Progenitor cell of endocrine pancreas (in vitro differentiated cells): ENCODE results near the gene CCDC60. TPM values are rescaled to one million over a fixed set of nuclear protein-coding genes. Genes with fewer than 3 reads are reported as not detected.

Experiments used
- DNase-seq: peaks from one replicate; pipeline ENCODE4 v3.0.0; 2021; ENCODE audit warnings: low spot score; ENCODE audit not compliant: unreplicated experiment
- H3K27ac Mint-ChIP-seq: 2 replicates; pipeline ENCODE4 v1.8.0; 2021; ENCODE audit warnings: mild to moderate bottlenecking, moderate library complexity, mixed read lengths
- H3K27me3 Mint-ChIP-seq: 2 replicates; pipeline ENCODE4 v1.8.0; 2021; ENCODE audit warnings: mixed read lengths
- H3K36me3 Mint-ChIP-seq: 2 replicates; pipeline ENCODE4 v1.8.0; 2022; ENCODE audit warnings: mixed read lengths; ENCODE audit not compliant: insufficient read depth
- H3K4me1 Mint-ChIP-seq: 2 replicates; pipeline ENCODE4 v1.8.0; 2021; ENCODE audit warnings: low read depth, mixed read lengths
- H3K4me3 Mint-ChIP-seq: 2 replicates; pipeline ENCODE4 v1.8.0; 2021; ENCODE audit warnings: low read depth, mild to moderate bottlenecking, moderate library complexity, mixed read lengths
- H3K9me3 Mint-ChIP-seq: 2 replicates; pipeline ENCODE4 v1.8.0; 2021; ENCODE audit warnings: low read depth, mixed read lengths
- CTCF ChIP-seq: fragments of 200-600 bp; sonication (generic); IDR thresholded peaks from one replicate; pipeline ENCODE4 v1.5.0; 2021; ENCODE audit warnings: antibody characterized with exemption, mild to moderate bottlenecking; ENCODE audit not compliant: unreplicated experiment
- total RNA-seq: library from RNA; stranded (reverse); gene quantifications from 2 replicates; pipeline ENCODE4 v1.2.1, GENCODE V29; 2021

The CCDC60 gene
- total RNA-seq, 1 donor from 2014 or later, result 23.4 TPM

- H3K4me1 Mint-ChIP-seq, result no peaks in the 10 kb centered on the region
- H3K4me3 Mint-ChIP-seq, result no peak overlapping the region
- H3K27me3 Mint-ChIP-seq, result peaks cover 17% of the 10 kb centered on the region
Measured at GRCh38 chr12:119501052-119501451, 166.5 kb downstream of the CCDC60 start.

GRCh38 chr12:119505001-119505400, 170.5 kb downstream of the CCDC60 start:
- H3K4me1 Mint-ChIP-seq, result no peaks in the 10 kb centered on the region
- peaks cover 5% of the 10 kb centered on the region for H3K27me3 Mint-ChIP-seq
- H3K27ac Mint-ChIP-seq, result no peak overlapping the region
- no peaks in the 10 kb centered on the region for H3K9me3 Mint-ChIP-seq
- no peaks in the 10 kb centered on the region for H3K36me3 Mint-ChIP-seq
- no peak for TF ChIP-seq CTCF
- no peak overlapping the region for H3K4me3 Mint-ChIP-seq
- DNase-seq, result no peak

More at GRCh38 chr12:119501052-119501451, 166.5 kb downstream of the CCDC60 start:
- Mint-ChIP-seq H3K27ac (no peak overlapping the region), H3K9me3 (no peaks in the 10 kb centered on the region), H3K36me3 (no peaks in the 10 kb centered on the region)
- TF ChIP-seq CTCF, result no peak
- DNase-seq, result no peak

GRCh38 chr12:119512772-119513497, 178.4 kb downstream of the CCDC60 start:
- no peak overlapping the region for H3K4me3 Mint-ChIP-seq
- peaks cover 13% of the 10 kb centered on the region for H3K27me3 Mint-ChIP-seq
- H3K27ac Mint-ChIP-seq, result no peak overlapping the region
- no peaks in the 10 kb centered on the region for H3K36me3 Mint-ChIP-seq
- H3K9me3 Mint-ChIP-seq, result no peaks in the 10 kb centered on the region
- peak; percentile 25 for DNase-seq
- TF ChIP-seq CTCF, result no peak
- H3K4me1 Mint-ChIP-seq, result no peaks in the 10 kb centered on the region

- H3K9me3 Mint-ChIP-seq, result no peaks in the 10 kb centered on the region
- no peak for DNase-seq
- TF ChIP-seq CTCF, result no peak
- no peak overlapping the region for H3K27ac Mint-ChIP-seq
- no peaks in the 10 kb centered on the region for H3K4me1 Mint-ChIP-seq
- peaks cover 7% of the 10 kb centered on the region for H3K36me3 Mint-ChIP-seq
- H3K4me3 Mint-ChIP-seq, result no peak overlapping the region
- H3K27me3 Mint-ChIP-seq, result peaks cover 13% of the 10 kb centered on the region
Measured at GRCh38 chr12:119528241-119528640, 193.7 kb downstream of the CCDC60 start.

- TF ChIP-seq CTCF, result no peak
- no peak for DNase-seq
- no peak overlapping the region for H3K4me3 Mint-ChIP-seq
- H3K4me1 Mint-ChIP-seq, result no peaks in the 10 kb centered on the region
- peaks cover 10% of the 10 kb centered on the region for H3K27me3 Mint-ChIP-seq
- H3K27ac Mint-ChIP-seq, result no peak overlapping the region
- peaks cover 14% of the 10 kb centered on the region for H3K36me3 Mint-ChIP-seq
- peaks cover 14% of the 10 kb centered on the region for H3K9me3 Mint-ChIP-seq
Measured at GRCh38 chr12:119540476-119540875, 205.9 kb downstream of the CCDC60 start.
